HCT116 (cell line): ENCODE data around the gene MBD3. TPM values are rescaled to one million over a fixed set of nuclear protein-coding genes. Genes with fewer than 3 reads are reported as not detected.

Source experiments
- ATAC-seq: fragments of 200-7000 bp; cut with Tn5 transposase; 2 replicates; pipeline ENCODE4 v1.9.1; 2020; ENCODE audit warnings: mild to moderate bottlenecking, moderate library complexity
- BruUV-seq: library from RNA; stranded (reverse); fragments of 400-500 nt; replicated peaks from 2 replicates; lab custom pipeline; 2021; lab: Mats Ljungman, UMichigan
- CTCF ChIA-PET: fragments of 300-600 bp; sonication (Branson Sonifier 250); formaldehyde crosslinking; loops from one replicate; lab custom pipeline; 2021; ENCODE audit warnings: antibody characterized with exemption; lab: Charles Lee
- POLR2A ChIA-PET: fragments of 300-600, 350-600 bp; sonication (Branson Sonifier 250); formaldehyde crosslinking; loops from one replicate; lab custom pipeline; 2021; ENCODE audit warnings: antibody characterized with exemption; lab: Charles Lee
- RAD21 ChIA-PET, 2 experiments: fragments of 300-600 bp; sonication (Branson Sonifier 250); formaldehyde crosslinking; loops; one replicate each; lab custom pipeline; 2023; ENCODE audit warnings: low total read pairs in 2 of 2; ENCODE audit not compliant: uncharacterized antibody in 2 of 2, unreplicated experiment in 2 of 2, low non-redundant PET in 1 of 2; lab: Charles Lee
- DNase-seq: peaks from one replicate; pipeline ENCODE4 v3.0.0-alpha.2; 2010; ENCODE audit warnings: low read depth, low spot score
- H2AFZ ChIP-seq: fragments of 200-600 bp; shearing (Covaris generic), sonication (generic); 2 replicates; pipeline ENCODE4 v1.6.1; 2017; ENCODE audit warnings: low read depth, mixed run types, mixed read lengths, antibody characterized with exemption, low read length; ENCODE audit not compliant: poor library complexity, severe bottlenecking
- H3K27ac ChIP-seq: 2 replicates; pipeline ENCODE4 v1.5.1; 2012; ENCODE audit warnings: low read depth, low read length
- H3K27me3 ChIP-seq: fragments of 200-600 bp; sonication (generic); 2 replicates; pipeline ENCODE4 v1.6.1; 2016; ENCODE audit warnings: mixed run types, low read length, mixed read lengths; ENCODE audit not compliant: insufficient read depth
- H3K36me3 ChIP-seq, 2 experiments: fragments of 200-500 bp in 1 of 2; fragments of 200-600 bp in 1 of 2; sonication (Bioruptor generic) in 1 of 2; sonication (generic) in 1 of 2; 2 replicates each; pipeline versions ENCODE4 v1.5.1 to v1.6.1; 2014 to 2016; ENCODE audit warnings: low read length in 2 of 2, inconsistent platforms in 1 of 2, mixed read lengths in 1 of 2, mixed run types in 1 of 2; ENCODE audit not compliant: insufficient read depth in 2 of 2, control insufficient read depth in 1 of 2
- H3K4me1 ChIP-seq, 2 experiments: fragments of 200-600 bp in 1 of 2; sonication (generic) in 1 of 2; 2 replicates each; pipeline versions ENCODE4 v1.5.1 to v1.6.1; 2012 to 2017; ENCODE audit warnings: low read length in 2 of 2, inconsistent platforms in 1 of 2, mild to moderate bottlenecking in 1 of 2, mixed read lengths in 1 of 2, mixed run types in 1 of 2, moderate library complexity in 1 of 2; ENCODE audit not compliant: insufficient read depth in 2 of 2, control insufficient read depth in 1 of 2
- H3K4me2 ChIP-seq: fragments of 200-600 bp; sonication (generic); 2 replicates; pipeline ENCODE4 v1.6.1; 2017; ENCODE audit warnings: mixed run types, low read length, mixed read lengths
- H3K4me3 ChIP-seq, 2 experiments: fragments of 200-600 bp in 1 of 2; sonication (generic) in 1 of 2; replicated peaks in 1 of 2; 2 replicates each; pipeline ENCODE4 v1.5.1; 2011 to 2016; ENCODE audit warnings: low read length in 2 of 2, control low read depth in 1 of 2, low read depth in 1 of 2, mild to moderate bottlenecking in 1 of 2, mixed read lengths in 1 of 2, mixed run types in 1 of 2
- H3K79me2 ChIP-seq: fragments of 200-600 bp; sonication (generic); 2 replicates; pipeline ENCODE4 v1.6.1; 2017; ENCODE audit warnings: mild to moderate bottlenecking, mixed run types, low read length, moderate library complexity, mixed read lengths; ENCODE audit not compliant: insufficient read depth
- H3K9ac ChIP-seq: fragments of 200-600 bp; sonication (generic); 2 replicates; pipeline ENCODE4 v1.6.1; 2016; ENCODE audit warnings: low read length, mixed read lengths
- H3K9me2 ChIP-seq: fragments of 200-600 bp; sonication (generic), shearing (Covaris generic); 2 replicates; pipeline ENCODE4 v1.6.1; 2017; ENCODE audit warnings: mixed run types, mild to moderate bottlenecking, moderate library complexity; ENCODE audit not compliant: insufficient read depth
- H3K9me3 ChIP-seq, 2 experiments: fragments of 200-500 bp in 1 of 2; fragments of 200-600 bp in 1 of 2; sonication (Bioruptor generic) in 1 of 2; sonication (generic) in 1 of 2; 2 replicates each; pipeline ENCODE4 v1.6.1; 2014 to 2017; ENCODE audit warnings: low read length in 2 of 2, mixed read lengths in 2 of 2, inconsistent platforms in 1 of 2, low read depth in 1 of 2, mild to moderate bottlenecking in 1 of 2, mixed run types in 1 of 2, moderate library complexity in 1 of 2; ENCODE audit not compliant: control insufficient read depth in 1 of 2, insufficient read depth in 1 of 2
- H4K20me1 ChIP-seq: fragments of 200-600 bp; sonication (generic), shearing (Covaris generic); 2 replicates; pipeline ENCODE4 v1.6.1; 2017; ENCODE audit warnings: mixed run types, mild to moderate bottlenecking, moderate library complexity; ENCODE audit not compliant: insufficient read depth
- CEBPB ChIP-seq: IDR thresholded peaks from 2 replicates; pipeline ENCODE4 v1.6.1; 2012; ENCODE audit warnings: low read depth
- EGR1 ChIP-seq: IDR thresholded peaks from 2 replicates; pipeline ENCODE4 v1.6.1; 2012; ENCODE audit warnings: low read depth
- ELF1 ChIP-seq: IDR thresholded peaks from 2 replicates; pipeline ENCODE4 v1.6.1; 2012; ENCODE audit warnings: low read depth, borderline replicate concordance
- EZH2 ChIP-seq: fragments of 200-600 bp; sonication (generic); IDR thresholded peaks from 2 replicates; pipeline ENCODE4 v1.6.1; 2017; ENCODE audit warnings: antibody characterized with exemption, mixed run types
- EZH2phosphoT487 ChIP-seq: fragments of 200-600 bp; IDR thresholded peaks from 2 replicates; pipeline ENCODE4 v1.6.1; 2018; ENCODE audit warnings: antibody characterized with exemption, borderline replicate concordance
- FOSL1 ChIP-seq: IDR thresholded peaks from 2 replicates; pipeline ENCODE4 v1.6.1; 2012; ENCODE audit warnings: low read depth
- JUND ChIP-seq: IDR thresholded peaks from 2 replicates; pipeline ENCODE4 v1.6.1; 2012
- POLR2A ChIP-seq: IDR thresholded peaks from 2 replicates; pipeline ENCODE4 v1.7.0; 2011; ENCODE audit warnings: borderline replicate concordance; ENCODE audit not compliant: insufficient read depth, insufficient read length; ENCODE audit errors: extremely low read depth
- SP1 ChIP-seq: IDR thresholded peaks from 2 replicates; pipeline ENCODE4 v1.6.1; 2012; ENCODE audit warnings: low read depth
- SRF ChIP-seq: IDR thresholded peaks from 2 replicates; pipeline ENCODE4 v1.6.1; 2012; ENCODE audit warnings: low read depth
- TCF7L2 ChIP-seq: IDR thresholded peaks from 2 replicates; pipeline ENCODE4 v1.7.0; 2011; ENCODE audit warnings: borderline replicate concordance, inconsistent platforms; ENCODE audit not compliant: insufficient read depth, insufficient read length; ENCODE audit errors: extremely low read depth
- YY1 ChIP-seq: IDR thresholded peaks from 2 replicates; pipeline ENCODE4 v1.6.1; 2011; ENCODE audit warnings: low read length, low read depth, moderate library complexity, mild to moderate bottlenecking; ENCODE audit not compliant: insufficient replicate concordance; ENCODE audit errors: extremely low read depth
- ZFX ChIP-seq: fragments of 450-650 bp; IDR thresholded peaks from 2 replicates; pipeline ENCODE4 v1.6.1; 2017
- intact Hi-C: fragments of 100-400 bp; cut with micrococcal nuclease; formaldehyde crosslinking; loops from 2 replicates; pipeline ENCODE4 v1.10.0; 2022
- total RNA-seq: library from RNA; stranded (reverse); gene quantifications from one replicate; pipeline ENCODE4 v1.2.1, GENCODE V29; 2021; ENCODE audit not compliant: unreplicated experiment
- TF ChIP-seq, protein P1 (sequence below): IDR thresholded peaks from 2 replicates; pipeline ENCODE4 v1.6.1; 2012
- TF ChIP-seq, protein P2 (sequence below): IDR thresholded peaks from 2 replicates; pipeline ENCODE4 v1.6.1; 2011; ENCODE audit warnings: mild to moderate bottlenecking, low read length, moderate library complexity; ENCODE audit not compliant: insufficient replicate concordance; ENCODE audit errors: extremely low read depth
- TF ChIP-seq, protein P3 (sequence below): IDR thresholded peaks from 2 replicates; pipeline ENCODE4 v1.6.1; 2012; ENCODE audit warnings: low read depth

MBD3 gene
- total RNA-seq, 1 experiment from 2014 or later = 85.7 TPM

DNA sequence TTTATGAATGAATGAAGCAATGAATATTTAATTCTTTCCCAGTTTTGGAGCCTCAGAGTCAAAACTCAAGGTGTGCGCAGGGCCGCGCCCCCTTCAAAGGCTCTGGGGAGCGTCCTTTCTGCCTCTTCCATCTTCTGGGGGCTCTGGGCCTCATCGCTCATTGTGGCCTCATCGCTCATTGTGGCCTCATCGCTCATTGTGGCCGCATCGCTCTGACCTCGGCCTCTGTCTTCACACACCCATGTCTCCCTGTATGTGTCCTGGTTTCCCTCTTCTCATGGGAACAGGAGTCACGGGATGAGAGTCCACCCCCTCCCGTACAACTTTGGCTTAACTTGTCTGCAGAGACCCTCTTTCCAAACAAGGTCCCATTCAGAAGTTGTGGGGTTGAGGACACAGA is 21.3 kb downstream of the MBD3 start:
- Histone ChIP-seq H3K4me1 (peaks cover 6 to 7% of the 10 kb centered on the region in 2 experiments; a peak in 2 of 4 replicates), H3K36me3 (no peaks in the 10 kb centered on the region), H3K79me2 (peaks cover 10% of the 10 kb centered on the region; the same call in 1 of the 2 replicates), H3K9ac (no peak overlapping the region), H3K27me3 (no peaks in the 10 kb centered on the region), H2AFZ (no peak overlapping the region), H3K9me2 (no peaks in the 10 kb centered on the region), H3K4me2 (no peak overlapping the region), H3K27ac (no peak overlapping the region), H3K9me3 (no peaks in the 10 kb centered on the region), H3K4me3 (no peak overlapping the region), H4K20me1 (no peaks in the 10 kb centered on the region)
- ATAC-seq (no peak), DNase-seq (no peak)
- no TSS peak for BruUV-seq
- intact Hi-C loops = no loop called here
- RAD21 ChIA-PET = no interaction called here
- CTCF ChIA-PET = no interaction called here
- no peak for TF ChIP-seq CEBPB
- no peak for TF ChIP-seq ZFX
- TF ChIP-seq SP1 = no peak
- no peak for TF ChIP-seq EZH2
- TF ChIP-seq POLR2A = no peak
- TF ChIP-seq, protein P1, sequence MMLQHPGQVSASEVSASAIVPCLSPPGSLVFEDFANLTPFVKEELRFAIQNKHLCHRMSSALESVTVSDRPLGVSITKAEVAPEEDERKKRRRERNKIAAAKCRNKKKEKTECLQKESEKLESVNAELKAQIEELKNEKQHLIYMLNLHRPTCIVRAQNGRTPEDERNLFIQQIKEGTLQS = no peak
- POLR2A ChIA-PET = no interaction called here

DNA sequence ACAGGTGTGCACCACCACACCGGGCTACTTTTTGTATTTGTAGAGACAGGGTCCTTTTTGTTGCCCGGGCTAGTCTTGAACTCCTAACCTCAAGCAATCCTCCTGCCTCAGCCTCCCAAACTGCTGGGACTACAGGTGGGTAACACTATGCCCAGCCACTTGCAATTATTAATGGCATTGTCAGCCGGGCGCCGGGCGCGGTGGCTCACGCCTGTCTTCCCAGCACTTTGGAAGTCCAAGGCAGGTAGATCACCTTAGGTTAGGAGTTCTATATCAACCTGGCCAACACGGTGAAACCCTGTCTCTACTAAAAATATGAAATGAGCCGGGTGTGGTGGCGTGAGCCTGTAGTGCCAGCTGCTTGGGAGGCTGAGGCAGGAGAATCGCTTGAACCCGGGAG is 21.8 kb downstream of the MBD3 start:
- H4K20me1 ChIP-seq = no peaks in the 10 kb centered on the region
- ChIA-PET POLR2A (no interaction called here), RAD21 (no interaction called here), CTCF (no interaction called here)
- H3K9ac ChIP-seq = no peak overlapping the region
- H2AFZ ChIP-seq = no peak overlapping the region
- H3K27ac ChIP-seq = no peak overlapping the region
- BruUV-seq = no TSS peak
- H3K9me3 ChIP-seq = no peaks in the 10 kb centered on the region
- peaks cover 15% of the 10 kb centered on the region for H3K79me2 ChIP-seq
- DNase-seq (no peak), ATAC-seq (no peak)
- H3K4me3 ChIP-seq = no peak overlapping the region
- intact Hi-C loops = no loop called here
- H3K36me3 ChIP-seq = no peaks in the 10 kb centered on the region
- H3K9me2 ChIP-seq = no peaks in the 10 kb centered on the region
- no peak overlapping the region for H3K4me2 ChIP-seq
- no peaks in the 10 kb centered on the region for H3K27me3 ChIP-seq
- H3K4me1 ChIP-seq = peaks cover 11% of the 10 kb centered on the region in 2 experiments; a peak in 3 of 4 replicates
- no peak for TF ChIP-seq YY1
- TF ChIP-seq EGR1 = no peak
- TF ChIP-seq, protein P2, sequence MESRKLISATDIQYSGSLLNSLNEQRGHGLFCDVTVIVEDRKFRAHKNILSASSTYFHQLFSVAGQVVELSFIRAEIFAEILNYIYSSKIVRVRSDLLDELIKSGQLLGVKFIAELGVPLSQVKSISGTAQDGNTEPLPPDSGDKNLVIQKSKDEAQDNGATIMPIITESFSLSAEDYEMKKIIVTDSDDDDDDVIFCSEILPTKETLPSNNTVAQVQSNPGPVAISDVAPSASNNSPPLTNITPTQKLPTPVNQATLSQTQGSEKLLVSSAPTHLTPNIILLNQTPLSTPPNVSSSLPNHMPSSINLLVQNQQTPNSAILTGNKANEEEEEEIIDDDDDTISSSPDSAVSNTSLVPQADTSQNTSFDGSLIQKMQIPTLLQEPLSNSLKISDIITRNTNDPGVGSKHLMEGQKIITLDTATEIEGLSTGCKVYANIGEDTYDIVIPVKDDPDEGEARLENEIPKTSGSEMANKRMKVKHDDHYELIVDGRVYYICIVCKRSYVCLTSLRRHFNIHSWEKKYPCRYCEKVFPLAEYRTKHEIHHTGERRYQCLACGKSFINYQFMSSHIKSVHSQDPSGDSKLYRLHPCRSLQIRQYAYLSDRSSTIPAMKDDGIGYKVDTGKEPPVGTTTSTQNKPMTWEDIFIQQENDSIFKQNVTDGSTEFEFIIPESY = no peak
- no peak for TF ChIP-seq CEBPB
- TF ChIP-seq, protein P3, sequence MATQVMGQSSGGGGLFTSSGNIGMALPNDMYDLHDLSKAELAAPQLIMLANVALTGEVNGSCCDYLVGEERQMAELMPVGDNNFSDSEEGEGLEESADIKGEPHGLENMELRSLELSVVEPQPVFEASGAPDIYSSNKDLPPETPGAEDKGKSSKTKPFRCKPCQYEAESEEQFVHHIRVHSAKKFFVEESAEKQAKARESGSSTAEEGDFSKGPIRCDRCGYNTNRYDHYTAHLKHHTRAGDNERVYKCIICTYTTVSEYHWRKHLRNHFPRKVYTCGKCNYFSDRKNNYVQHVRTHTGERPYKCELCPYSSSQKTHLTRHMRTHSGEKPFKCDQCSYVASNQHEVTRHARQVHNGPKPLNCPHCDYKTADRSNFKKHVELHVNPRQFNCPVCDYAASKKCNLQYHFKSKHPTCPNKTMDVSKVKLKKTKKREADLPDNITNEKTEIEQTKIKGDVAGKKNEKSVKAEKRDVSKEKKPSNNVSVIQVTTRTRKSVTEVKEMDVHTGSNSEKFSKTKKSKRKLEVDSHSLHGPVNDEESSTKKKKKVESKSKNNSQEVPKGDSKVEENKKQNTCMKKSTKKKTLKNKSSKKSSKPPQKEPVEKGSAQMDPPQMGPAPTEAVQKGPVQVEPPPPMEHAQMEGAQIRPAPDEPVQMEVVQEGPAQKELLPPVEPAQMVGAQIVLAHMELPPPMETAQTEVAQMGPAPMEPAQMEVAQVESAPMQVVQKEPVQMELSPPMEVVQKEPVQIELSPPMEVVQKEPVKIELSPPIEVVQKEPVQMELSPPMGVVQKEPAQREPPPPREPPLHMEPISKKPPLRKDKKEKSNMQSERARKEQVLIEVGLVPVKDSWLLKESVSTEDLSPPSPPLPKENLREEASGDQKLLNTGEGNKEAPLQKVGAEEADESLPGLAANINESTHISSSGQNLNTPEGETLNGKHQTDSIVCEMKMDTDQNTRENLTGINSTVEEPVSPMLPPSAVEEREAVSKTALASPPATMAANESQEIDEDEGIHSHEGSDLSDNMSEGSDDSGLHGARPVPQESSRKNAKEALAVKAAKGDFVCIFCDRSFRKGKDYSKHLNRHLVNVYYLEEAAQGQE = no peak
- TF ChIP-seq EZH2phosphoT487 = no peak
- no peak for TF ChIP-seq TCF7L2
- TF ChIP-seq SP1 = no peak
- TF ChIP-seq ELF1 = no peak
- TF ChIP-seq, protein P1 = no peak
- no peak for TF ChIP-seq JUND
- no peak for TF ChIP-seq SRF
- no peak for TF ChIP-seq FOSL1
